RWPE2 (cell line): ENCODE results near the gene ASB18.

Experiments used
- ATAC-seq: fragments of 200-7000 bp; cut with Tn5 transposase; 3 replicates; pipeline ENCODE4 v1.9.1; 2021; ENCODE audit warnings: low read depth
- DNase-seq: peaks from one replicate; pipeline ENCODE4 v3.0.0-alpha.2; 2020; ENCODE audit warnings: low spot score
- H3K27ac ChIP-seq: fragments of 450-650 bp; 2 replicates; pipeline ENCODE4 v1.5.1; 2017; ENCODE audit warnings: mild to moderate bottlenecking; ENCODE audit not compliant: poor library complexity, severe bottlenecking
- H3K27me3 ChIP-seq: fragments of 250-450 bp; sonication (Bioruptor Pico); 2 replicates; pipeline ENCODE4 v1.5.1; 2021; ENCODE audit warnings: mild to moderate bottlenecking, moderate library complexity; ENCODE audit not compliant: insufficient read depth, poor library complexity, severe bottlenecking
- H3K36me3 ChIP-seq: fragments of 250-450 bp; sonication (Bioruptor Pico); 2 replicates; pipeline ENCODE4 v1.5.1; 2020; ENCODE audit warnings: low read depth, mild to moderate bottlenecking, moderate library complexity
- H3K4me1 ChIP-seq: fragments of 250-450 bp; sonication (Bioruptor Pico); 2 replicates; pipeline ENCODE4 v1.5.1; 2021; ENCODE audit warnings: mild to moderate bottlenecking, moderate library complexity; ENCODE audit not compliant: insufficient read depth, poor library complexity, severe bottlenecking
- H3K4me3 ChIP-seq: fragments of 250-450 bp; sonication (Bioruptor Pico); 2 replicates; pipeline ENCODE4 v1.5.1; 2021; ENCODE audit warnings: mild to moderate bottlenecking, moderate library complexity; ENCODE audit not compliant: severe bottlenecking
- H3K9me3 ChIP-seq: fragments of 250-450 bp; sonication (Bioruptor Pico); 2 replicates; pipeline ENCODE4 v1.5.1; 2021; ENCODE audit warnings: mild to moderate bottlenecking, moderate library complexity; ENCODE audit not compliant: severe bottlenecking
- TF ChIP-seq, protein P1 (sequence below): fragments of 450-650 bp; IDR thresholded peaks from one replicate; pipeline ENCODE4 v1.5.1; 2017; ENCODE audit warnings: mild to moderate bottlenecking, moderate library complexity; ENCODE audit not compliant: poor library complexity, severe bottlenecking

Gene ASB18

DNA sequence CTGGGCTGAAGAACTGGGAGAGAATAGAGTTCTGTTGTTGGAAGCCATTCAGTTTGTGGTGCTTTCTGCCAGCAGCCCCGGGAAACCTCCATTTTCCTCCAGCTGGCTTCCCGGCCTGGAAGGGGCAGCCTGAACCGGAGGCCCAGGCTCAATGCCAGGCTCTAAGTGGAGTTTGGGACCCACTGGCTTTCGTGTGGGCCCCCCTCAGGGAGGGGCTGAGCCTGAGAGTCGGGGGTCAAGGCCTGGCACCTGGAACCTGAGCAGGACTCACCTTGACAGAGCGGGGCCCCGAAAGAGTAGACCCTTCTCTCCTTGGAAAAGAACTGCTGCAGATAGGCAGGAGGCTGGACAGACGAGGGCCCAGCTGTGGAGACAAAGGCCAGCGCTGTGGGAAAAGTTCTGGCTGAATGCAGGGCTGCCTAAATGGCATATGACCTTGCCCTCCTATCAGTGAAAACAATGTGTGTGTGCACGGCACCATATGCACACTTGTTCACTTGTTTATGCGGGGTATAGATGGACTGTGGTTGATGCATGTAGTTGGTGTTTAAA lies 34.8 kb upstream of the ASB18 start:
- no peak overlapping the region for H3K27ac ChIP-seq
- H3K4me1 ChIP-seq: no peaks in the 10 kb centered on the region
- H3K27me3 ChIP-seq: peaks cover 18% of the 10 kb centered on the region
- ATAC-seq (no peak), DNase-seq (no peak)
- H3K9me3 ChIP-seq: no peaks in the 10 kb centered on the region
- H3K36me3 ChIP-seq: no peaks in the 10 kb centered on the region
- H3K4me3 ChIP-seq: no peak overlapping the region
- TF ChIP-seq, protein P1, sequence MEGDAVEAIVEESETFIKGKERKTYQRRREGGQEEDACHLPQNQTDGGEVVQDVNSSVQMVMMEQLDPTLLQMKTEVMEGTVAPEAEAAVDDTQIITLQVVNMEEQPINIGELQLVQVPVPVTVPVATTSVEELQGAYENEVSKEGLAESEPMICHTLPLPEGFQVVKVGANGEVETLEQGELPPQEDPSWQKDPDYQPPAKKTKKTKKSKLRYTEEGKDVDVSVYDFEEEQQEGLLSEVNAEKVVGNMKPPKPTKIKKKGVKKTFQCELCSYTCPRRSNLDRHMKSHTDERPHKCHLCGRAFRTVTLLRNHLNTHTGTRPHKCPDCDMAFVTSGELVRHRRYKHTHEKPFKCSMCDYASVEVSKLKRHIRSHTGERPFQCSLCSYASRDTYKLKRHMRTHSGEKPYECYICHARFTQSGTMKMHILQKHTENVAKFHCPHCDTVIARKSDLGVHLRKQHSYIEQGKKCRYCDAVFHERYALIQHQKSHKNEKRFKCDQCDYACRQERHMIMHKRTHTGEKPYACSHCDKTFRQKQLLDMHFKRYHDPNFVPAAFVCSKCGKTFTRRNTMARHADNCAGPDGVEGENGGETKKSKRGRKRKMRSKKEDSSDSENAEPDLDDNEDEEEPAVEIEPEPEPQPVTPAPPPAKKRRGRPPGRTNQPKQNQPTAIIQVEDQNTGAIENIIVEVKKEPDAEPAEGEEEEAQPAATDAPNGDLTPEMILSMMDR: no peak

DNA sequence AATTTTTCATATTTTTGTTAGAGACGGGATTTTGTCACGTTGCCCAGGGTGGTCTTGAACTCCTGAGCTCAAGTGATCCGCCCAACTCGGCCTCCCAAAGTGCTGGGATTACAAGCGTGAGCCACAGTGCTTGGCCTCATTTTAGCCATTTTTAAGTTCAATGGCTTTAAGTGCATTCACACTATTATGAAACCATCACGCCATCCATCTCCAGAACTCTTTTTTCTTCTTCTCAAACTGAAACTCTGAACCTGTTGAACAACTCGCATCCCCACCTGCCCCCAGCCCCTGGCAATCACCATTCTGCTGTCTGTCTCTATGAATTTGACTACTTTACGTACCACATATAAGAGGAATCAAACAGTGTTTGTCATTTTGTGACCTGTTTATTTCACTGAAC lies 31.3 kb upstream of the ASB18 start:
- no peak for ATAC-seq
- H3K27ac ChIP-seq: no peak overlapping the region
- no peak for DNase-seq
- H3K4me3 ChIP-seq: no peak overlapping the region
- TF ChIP-seq, protein P1: no peak
- no peaks in the 10 kb centered on the region for H3K9me3 ChIP-seq
- H3K4me1 ChIP-seq: no peaks in the 10 kb centered on the region
- peaks cover 27% of the 10 kb centered on the region for H3K27me3 ChIP-seq
- no peaks in the 10 kb centered on the region for H3K36me3 ChIP-seq

DNA sequence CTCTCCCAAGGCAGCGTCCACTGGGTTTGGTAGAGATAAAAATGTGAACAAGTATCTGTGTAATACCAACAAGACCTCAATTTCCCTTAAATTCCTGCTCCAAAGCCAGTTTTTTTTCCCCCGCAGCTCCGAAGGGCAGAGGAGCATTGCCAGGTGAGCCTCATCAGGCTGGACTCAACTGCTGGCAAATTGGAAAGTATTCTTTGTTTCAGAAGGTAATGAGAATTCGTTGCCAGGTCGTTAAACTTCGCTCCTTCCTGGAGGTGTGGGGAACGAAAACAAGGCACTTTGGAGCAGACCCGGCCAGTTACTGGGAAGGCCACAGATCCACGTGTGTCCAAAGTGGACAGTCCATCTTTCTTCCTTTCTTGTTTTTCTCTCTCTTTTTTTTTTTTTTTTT lies 30.4 kb upstream of the ASB18 start:
- no peak overlapping the region for H3K27ac ChIP-seq
- DNase-seq (no peak), ATAC-seq (no peak)
- no peaks in the 10 kb centered on the region for H3K9me3 ChIP-seq
- TF ChIP-seq, protein P1: no peak
- H3K4me1 ChIP-seq: no peaks in the 10 kb centered on the region
- H3K4me3 ChIP-seq: no peak overlapping the region
- H3K27me3 ChIP-seq: peaks cover 33% of the 10 kb centered on the region
- no peaks in the 10 kb centered on the region for H3K36me3 ChIP-seq

DNA sequence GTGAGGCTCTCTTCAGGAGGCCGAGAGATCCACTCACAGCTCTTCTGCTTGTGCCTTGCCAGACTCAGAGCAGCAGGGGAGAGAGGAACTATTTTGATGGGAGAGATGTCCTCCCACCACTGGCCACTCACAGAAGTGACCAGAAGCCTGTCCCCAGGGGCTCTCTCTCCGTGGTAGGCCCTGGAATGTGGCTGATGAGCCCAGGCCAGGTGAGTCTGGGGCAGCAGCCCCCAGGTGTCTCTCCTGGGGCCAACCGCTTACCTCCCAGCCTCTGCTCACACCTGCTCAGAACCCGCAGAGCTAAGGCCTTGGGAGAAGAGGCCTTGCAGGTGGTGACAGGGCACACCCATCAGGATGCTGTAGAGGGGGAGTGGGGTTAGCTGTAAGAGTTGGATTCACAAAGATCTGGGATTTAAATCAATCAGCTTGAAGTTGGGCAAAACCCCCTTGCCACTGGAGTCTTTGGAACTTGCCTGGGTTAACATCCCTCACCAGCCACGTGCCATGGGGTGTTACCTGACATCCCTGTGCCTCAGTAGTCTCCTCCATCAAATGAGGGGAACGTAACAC lies 29.1 kb upstream of the ASB18 start:
- no peaks in the 10 kb centered on the region for H3K36me3 ChIP-seq
- H3K9me3 ChIP-seq: no peaks in the 10 kb centered on the region
- DNase-seq (no peak), ATAC-seq (no peak)
- H3K4me1 ChIP-seq: no peaks in the 10 kb centered on the region
- H3K27ac ChIP-seq: no peak overlapping the region
- H3K27me3 ChIP-seq: peaks cover 36% of the 10 kb centered on the region
- no peak overlapping the region for H3K4me3 ChIP-seq
- TF ChIP-seq, protein P1: no peak

DNA sequence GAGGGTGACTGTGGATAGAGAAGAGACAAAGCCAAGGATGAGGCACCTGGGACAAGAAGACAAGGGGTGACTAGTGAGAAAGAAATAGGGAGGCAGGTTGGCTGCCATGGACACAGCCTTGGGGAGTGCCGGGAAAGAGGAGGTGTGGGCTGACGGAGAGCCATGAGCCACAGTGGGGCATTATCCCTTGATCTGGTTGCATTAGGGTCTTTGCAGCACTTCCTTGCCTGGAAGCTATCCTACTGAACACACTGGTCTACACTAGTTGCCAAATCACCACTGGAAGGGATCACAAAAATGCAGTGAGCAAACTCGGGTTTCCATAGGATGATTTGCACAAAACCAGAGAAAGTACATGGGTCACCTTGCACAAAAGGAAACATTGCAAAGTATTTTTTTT lies 27.7 kb upstream of the ASB18 start:
- peaks cover 33% of the 10 kb centered on the region for H3K27me3 ChIP-seq
- no peak for ATAC-seq

More for the DNA sequence above, 27.7 kb upstream of the ASB18 start:
- no peak for DNase-seq
- H3K4me3 ChIP-seq: no peak overlapping the region
- no peaks in the 10 kb centered on the region for H3K9me3 ChIP-seq
- no peak overlapping the region for H3K27ac ChIP-seq
- no peaks in the 10 kb centered on the region for H3K4me1 ChIP-seq
- TF ChIP-seq, protein P1: no peak
- no peaks in the 10 kb centered on the region for H3K36me3 ChIP-seq
